C4-2B (cell line): ENCODE data around the gene CLDN24.

Source experiments
- ZFX ChIP-seq: fragments of 450-650 bp; IDR thresholded peaks from 2 replicates; pipeline ENCODE4 v1.6.1; 2017
- TF ChIP-seq, protein P1 (sequence below): fragments of 450-650 bp; conservative IDR thresholded peaks from 2 replicates; pipeline ENCODE4 v1.5.1; 2017; ENCODE audit warnings: mild to moderate bottlenecking

DNA sequence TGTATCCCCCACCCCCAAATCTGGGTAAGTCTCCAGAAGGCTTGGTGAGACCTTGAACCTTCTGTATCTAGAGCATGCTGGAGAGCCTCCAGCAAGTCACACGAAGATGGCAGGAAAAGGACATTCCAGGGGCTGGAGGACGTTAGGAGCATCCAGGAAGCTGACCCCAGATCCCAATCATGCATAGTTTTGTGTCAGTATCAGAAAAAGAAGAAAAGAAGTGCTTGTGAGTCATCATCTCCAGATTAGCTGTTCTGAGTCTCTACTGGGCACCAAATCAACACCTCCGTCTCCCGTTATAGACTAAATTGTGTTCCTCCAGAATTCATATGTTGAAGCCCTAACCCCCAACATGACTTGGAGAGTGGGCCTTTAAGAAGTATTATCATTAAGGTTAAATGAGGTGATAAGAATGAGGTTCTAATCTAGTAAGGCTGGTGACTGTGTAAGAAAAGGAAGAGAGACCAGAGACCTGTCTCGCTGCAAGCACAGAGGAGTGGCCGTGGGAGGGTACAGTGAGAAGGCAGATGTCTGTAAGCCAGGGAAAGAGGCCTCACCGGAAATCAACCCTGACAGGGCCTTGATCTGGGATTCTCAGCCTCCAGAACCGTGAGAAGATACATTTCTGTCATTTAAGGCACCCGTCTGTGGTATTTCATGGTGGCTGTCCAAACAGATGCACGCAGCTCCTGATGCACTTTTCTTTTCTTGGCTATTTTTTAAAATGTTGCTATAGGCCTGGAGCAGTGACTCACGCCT is 38.1 kb upstream of the CLDN24 start:
- TF ChIP-seq, protein P1, sequence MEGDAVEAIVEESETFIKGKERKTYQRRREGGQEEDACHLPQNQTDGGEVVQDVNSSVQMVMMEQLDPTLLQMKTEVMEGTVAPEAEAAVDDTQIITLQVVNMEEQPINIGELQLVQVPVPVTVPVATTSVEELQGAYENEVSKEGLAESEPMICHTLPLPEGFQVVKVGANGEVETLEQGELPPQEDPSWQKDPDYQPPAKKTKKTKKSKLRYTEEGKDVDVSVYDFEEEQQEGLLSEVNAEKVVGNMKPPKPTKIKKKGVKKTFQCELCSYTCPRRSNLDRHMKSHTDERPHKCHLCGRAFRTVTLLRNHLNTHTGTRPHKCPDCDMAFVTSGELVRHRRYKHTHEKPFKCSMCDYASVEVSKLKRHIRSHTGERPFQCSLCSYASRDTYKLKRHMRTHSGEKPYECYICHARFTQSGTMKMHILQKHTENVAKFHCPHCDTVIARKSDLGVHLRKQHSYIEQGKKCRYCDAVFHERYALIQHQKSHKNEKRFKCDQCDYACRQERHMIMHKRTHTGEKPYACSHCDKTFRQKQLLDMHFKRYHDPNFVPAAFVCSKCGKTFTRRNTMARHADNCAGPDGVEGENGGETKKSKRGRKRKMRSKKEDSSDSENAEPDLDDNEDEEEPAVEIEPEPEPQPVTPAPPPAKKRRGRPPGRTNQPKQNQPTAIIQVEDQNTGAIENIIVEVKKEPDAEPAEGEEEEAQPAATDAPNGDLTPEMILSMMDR: no peak
- no peak for TF ChIP-seq ZFX
